SW480 (cell line): ENCODE results near the gene ELOB.

ENCODE experiments used
- DNase-seq: peaks from one replicate; pipeline ENCODE4 v3.0.0-alpha.2; 2016; ENCODE audit warnings: low spot score

The ELOB gene

GRCh38 chr16:2777231-2777902, at the start of gene ELOB:
Gene ELOB (minus strand): TSS chr16:2777280. CDS start chr16:2777239, 41 bp downstream.
- peak; percentile 76 for DNase-seq

GRCh38 chr16:2825906-2826305, 48.8 kb upstream of the ELOB start:
- DNase-seq: no peak

GRCh38 chr16:2825049-2825742, 48.1 kb upstream of the ELOB start:
- DNase-seq: no peak

GRCh38 chr16:2824626-2825025, 47.5 kb upstream of the ELOB start:
- no peak for DNase-seq

GRCh38 chr16:2822496-2822895, 45.4 kb upstream of the ELOB start:
- no peak for DNase-seq

- DNase-seq: no peak
These were observed 45.0 kb upstream of the ELOB start for GRCh38 chr16:2822158-2822495.

- DNase-seq: no peak
These were observed 44.5 kb upstream of the ELOB start for GRCh38 chr16:2821487-2822157.

- DNase-seq: no peak
These were observed 43.9 kb upstream of the ELOB start for GRCh38 chr16:2820836-2821486.

GRCh38 chr16:2819939-2820835, 43.1 kb upstream of the ELOB start:
- no peak for DNase-seq

GRCh38 chr16:2819179-2819938, 42.3 kb upstream of the ELOB start:
- no peak for DNase-seq

GRCh38 chr16:2818272-2818876, 41.3 kb upstream of the ELOB start:
- DNase-seq: no peak

GRCh38 chr16:2817340-2818271, 40.5 kb upstream of the ELOB start:
- no peak for DNase-seq

- no peak for DNase-seq
These were observed 39.8 kb upstream of the ELOB start, which contains the start of gene PRSS21 for GRCh38 chr16:2816751-2817339. Gene PRSS21 (plus strand): TSS chr16:2817237. CDS start chr16:2817269, 32 bp downstream.

GRCh38 chr16:2815299-2815771, 38.3 kb upstream of the ELOB start:
- no peak for DNase-seq

- no peak for DNase-seq
These were observed 37.6 kb upstream of the ELOB start for GRCh38 chr16:2814551-2815298.

GRCh38 chr16:2813771-2814221, 36.7 kb upstream of the ELOB start:
- DNase-seq: no peak

- DNase-seq: no peak
These were observed 34.8 kb upstream of the ELOB start for GRCh38 chr16:2811703-2812471.
